GM19372 (cell line): Measurements from ENCODE around the gene C22orf31.
A peak's percentile ranks its signal among the peaks of the same experiment; 100 is the strongest.

Experiments
- ATAC-seq: cut with Tn5 transposase; IDR thresholded peaks from one replicate; pipeline ENCODE4 v1.9.1; 2021; ENCODE audit warnings: mild to moderate bottlenecking, low read depth, moderate library complexity; ENCODE audit not compliant: unreplicated experiment

The C22orf31 gene

DNA sequence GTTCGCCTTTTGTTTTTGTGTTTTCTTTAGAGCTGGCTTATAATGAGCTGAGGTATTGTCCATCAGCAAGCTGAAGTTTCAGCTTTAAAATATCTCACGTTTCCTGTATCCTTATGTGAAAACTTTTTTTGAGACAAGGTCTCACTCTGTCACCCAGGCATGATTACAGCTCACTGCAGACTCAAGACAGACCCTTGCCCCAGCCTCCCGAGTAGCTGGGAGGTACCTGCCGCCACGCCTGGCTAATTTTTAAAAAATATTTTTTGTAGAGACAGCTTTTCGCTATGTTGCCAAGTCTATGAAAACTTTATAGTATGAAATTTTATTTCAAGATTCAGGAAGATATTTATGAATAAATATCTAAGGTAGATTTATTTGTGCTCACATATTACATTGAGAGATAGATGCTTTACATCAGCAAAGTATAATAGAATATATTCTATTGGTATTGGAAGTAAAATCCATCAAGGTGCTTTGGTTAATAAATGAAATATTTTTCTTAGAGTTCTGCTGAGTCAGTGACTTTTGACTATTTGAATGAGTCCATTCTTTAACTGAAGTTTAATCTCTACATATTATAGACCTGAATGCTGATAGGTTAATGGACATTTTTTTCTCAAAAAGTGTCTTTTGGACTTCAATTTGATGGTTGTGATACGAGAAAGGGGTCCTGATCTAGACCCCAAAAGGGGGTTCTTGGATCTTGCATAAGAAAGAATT, 21.4 kb upstream of the C22orf31 start:
- ATAC-seq = no peak

DNA sequence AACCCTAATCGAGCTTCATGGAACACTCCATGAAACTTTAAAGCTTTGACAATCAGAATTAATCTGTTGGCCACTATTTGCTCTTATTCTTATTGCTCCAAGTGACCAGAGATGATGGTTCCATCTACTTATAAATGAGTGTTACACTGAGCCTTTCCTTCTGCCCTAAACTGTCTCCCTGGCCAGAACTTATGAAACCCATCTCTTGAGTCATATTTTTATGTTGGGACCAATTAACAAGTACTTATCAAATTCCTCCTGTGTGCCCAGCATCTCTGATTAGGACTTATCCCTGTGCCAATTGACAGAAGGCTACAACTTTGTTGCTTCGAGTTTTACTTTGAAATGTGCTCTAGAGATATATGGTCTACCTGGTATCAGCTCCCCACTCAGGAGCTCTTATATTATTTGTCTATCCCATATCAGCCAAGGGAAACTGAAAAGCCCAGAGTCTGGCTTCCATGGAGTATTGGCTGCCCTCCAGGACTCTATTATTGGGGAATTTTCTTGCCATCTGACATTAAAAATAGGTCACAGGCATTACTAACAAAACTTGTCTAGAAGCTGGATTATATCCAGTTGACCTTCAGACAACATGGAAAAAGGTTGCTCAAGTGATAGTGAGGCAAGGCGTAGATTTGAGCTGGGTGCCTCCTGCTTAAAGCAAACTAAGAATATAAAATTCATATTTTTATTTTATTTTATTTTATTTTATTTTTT, 20.0 kb upstream of the C22orf31 start:
- no peak for ATAC-seq

DNA sequence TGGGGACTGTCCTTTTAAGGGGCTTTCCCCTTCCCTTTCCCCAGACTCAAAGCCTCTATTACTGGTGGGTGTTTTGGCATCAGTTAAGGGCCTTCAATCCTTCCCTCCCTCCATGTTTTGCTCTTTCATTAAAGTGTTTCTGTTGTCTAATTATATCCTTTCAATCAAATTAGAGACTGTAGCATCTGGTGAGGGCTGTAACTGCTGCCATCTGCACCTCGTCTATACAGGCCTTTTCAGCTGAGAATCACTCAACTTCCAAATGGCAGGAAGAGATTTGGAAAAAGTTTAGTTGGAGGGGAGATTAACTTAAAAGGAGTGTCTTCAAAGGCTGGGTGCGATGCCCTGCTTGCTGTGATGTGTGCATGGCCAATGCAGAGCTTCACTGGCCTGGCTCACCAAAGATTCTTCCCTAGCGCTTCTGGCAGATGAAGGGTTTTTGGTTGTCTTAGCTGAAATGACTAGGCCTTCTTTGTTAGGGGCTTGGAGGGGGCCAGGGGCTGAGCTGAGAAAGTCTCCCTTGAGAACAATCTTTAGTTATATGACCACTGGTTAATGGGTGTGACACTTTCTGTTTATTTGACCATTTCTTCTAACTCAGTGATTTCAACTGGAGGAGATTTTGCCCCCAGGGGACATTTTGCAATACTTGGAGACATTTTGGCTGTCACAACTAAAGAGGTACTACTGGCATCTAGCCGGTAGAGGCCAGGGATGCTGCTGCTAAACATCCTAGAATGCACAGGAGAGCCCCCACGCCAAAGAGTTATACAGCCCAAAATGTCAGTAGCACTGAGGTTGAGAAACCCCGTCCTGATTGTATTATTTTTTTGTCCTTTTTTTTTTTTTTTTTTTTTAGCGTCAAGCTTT, 18.7 kb upstream of the C22orf31 start:
- no peak for ATAC-seq

DNA sequence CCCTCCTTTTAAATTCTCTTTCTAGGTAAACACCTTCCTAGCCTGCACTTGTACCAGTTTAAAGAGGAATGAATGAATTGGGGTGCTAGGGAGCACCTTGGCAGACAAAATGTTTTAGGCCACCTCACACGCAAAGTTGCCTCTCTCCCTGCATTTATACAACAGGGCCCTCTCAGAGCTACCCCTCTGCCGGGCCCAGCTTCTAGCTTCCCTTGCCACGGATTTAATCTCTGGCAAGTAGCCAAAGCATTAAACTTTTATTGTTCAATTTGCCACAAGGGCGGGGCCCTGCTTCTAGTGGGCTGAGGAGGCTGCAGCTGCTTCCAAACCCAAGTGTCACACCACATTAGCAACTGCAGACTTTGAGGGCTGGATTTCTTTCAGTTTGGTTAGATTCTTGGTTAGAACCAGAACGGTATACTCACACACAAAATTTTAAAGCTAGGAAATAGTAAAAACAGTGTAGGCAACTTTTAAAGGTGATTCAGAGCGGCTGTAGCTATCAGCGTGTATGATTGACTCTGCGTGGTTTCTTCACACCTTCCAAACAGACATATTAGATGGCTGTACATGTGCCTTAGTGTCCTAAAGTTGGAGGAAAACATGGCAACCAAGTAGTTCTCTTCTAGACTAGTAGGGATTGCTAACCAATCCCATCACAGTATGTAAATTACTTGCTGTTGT, 17.7 kb upstream of the C22orf31 start:
- ATAC-seq = no peak

DNA sequence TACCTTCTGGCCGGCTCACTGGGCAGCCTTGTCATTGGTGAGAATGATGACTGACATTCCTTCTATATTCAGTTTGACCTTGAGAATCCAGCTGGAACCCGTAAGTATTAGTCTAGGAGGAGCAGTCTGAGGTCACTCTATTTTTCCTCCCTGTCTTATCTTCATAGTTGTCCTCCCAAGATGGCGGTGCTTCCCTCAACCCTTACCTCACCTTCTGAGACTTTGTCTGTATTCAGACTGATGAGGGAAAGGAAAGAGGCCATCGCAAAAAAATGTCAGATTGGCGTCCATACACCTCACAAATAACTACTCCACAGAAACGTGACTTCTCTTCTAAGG, 17.2 kb upstream of the C22orf31 start:
- ATAC-seq = no peak

DNA sequence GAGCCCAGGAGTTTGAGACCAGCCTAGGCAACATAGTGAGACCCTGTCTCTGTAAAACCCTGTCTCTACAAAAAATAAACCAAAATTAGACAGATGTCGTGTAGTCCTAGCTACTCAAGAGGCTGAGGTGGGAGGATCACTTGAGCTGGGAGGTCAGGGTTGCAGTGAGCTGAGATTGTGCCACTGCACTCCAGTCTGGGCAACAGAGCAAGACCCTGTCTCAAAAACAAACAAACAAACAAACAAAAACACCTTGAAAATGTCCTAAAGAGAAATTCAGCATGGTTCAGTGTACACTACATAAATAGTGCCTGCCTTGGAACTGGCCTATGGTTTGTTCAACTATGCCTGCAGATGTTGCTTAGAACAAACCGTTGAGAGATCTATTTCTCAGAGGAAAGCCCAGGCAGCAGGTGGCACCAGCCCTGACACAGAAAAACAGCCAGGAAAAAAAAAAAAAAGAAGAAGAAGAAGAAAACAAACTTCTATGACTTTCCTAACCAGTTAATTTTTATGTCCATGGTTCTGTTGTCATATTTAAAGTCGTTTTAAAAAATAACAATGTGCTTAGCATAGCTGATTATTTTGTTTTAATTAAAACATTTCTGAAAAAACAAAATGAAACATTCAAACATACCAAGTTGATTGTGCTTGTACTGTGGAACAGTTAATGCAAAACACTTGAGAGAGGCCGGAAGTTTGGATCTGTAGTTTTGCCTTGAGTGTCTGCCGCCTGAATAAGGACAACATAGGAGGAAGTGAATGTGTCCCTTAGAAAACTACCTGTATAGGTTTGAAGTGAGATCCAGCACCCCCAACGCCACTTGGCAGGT, 16.6 kb upstream of the C22orf31 start:
- no peak for ATAC-seq

DNA sequence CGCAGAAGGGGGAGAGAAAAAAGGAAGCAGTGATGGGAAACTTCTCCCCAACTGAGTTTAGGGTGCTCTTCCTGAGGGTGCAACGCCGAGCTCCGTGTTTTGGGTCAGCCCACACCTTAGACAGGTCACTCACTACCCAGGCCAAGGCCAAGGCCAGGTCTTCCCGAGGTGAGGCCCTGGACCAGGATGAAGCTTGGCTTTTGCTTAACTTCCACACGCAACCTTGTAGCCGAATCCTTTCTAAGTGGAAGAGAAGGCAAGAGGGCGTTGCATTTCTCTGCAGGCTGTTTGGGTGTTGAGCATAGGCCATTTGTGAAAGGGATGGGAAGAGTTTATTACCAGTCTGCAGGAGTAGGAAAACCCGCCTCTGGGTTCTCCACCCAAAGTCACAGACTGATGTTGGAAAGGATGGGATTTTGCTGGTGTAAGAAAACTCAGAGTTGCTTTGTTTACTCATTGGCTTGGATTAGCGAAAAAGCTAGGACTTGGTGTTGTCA, 12.7 kb upstream of the C22orf31 start:
- ATAC-seq = no peak

DNA sequence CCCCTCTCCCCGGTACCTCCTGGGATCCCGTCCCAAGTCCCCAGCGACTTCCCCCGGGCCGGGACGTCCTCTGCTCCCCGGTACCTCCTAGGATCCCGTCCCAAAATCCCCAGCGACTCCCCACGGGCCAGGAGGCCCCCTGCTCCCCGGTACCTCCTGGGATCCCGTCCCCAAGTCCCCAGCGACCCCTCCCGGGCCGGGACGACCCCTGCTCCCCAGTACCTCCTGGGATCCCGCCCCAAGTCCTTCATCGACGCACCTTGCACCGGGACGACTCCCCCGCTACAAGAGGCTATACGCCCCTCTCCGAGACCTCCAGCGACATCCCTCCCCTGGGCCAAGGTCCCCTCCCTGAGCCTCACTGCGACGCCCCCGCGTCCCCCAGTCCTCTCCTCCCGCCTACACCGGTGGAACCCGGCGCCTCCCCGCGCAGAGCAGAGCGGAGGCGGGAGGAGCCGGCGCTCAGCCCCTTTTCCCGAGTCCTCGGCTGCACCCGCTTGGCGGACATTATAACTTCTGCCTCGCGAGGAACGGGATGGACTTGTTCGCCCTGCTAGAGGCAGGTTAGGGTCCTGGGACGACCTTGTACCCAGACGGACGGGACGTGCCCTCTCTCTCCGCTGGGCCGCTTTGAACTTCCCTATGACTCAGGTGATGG, 12.1 kb upstream of the C22orf31 start:
- no peak for ATAC-seq

DNA sequence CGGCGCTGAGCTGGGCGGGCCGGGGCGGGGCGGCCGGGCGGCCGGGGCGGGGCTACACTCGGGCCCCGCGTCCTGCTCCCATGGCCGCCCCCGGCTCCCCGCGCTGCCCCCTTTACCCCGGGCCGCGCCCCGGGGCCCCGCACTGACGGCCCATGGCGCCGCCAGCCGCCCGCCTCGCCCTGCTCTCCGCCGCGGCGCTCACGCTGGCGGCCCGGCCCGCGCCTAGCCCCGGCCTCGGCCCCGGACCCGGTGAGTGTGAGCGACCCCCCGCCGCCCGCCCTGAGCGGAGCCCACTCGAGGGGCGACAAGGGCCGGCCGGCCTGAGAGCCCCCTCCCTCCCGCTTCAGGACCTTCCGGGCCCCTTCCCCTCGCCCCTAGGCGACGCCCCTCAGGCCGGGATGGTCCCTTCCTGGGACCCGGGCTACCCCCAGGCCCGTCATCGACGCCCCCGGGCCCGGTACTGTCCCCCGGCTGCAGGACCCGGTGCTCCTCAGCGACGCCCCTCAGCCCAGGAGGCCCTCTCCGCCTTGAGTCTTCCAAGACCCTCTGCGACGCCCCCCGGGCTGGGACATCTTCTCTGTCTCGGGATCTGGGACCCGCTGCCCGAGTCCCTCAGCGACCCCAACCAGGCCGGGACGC, 11.5 kb upstream of the C22orf31 start, which contains the start of gene KREMEN1:
KREMEN1 (plus strand) TSS at position 57 of the 639 bp plus-strand sequence; CDS start at position 153, 96 bp downstream.
- no peak for ATAC-seq

DNA sequence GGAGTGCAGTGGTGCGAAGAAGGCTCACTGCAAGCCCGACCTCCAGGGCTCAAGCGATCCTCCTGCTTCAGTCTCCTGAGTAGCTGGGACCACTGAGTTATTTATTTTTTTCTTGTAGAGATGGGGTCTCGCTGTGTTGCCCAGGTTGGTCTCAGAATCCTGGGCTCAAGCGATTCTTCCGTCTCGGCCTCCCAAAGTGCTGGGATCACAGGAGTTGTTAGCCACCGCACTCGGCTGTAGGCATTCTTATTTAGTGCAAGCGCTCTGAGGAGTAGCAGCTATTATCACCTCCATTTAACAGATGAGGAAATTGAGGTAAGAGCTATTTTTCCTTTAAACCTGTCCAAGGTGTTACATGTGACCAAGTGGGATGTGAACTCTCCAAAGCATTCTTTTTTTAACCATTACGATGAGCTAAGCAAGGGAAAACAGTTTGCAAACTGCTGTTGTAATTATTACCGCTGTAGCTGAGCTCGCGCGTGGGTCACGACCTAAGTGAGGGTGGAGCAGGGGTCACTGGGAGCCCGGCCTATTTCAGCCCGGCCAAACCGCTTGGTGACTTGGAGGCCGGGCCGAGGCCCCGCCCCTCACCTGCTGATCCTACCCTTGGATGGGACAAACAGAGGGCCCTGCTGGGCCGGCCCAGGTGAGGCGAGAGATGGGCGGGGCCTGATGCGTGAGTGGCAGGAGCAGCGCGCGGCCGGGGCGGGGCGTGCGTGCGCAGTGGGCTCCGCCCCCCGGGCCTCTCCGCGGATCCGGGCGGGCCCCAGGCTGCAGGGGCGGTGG, 10.8 kb upstream of the C22orf31 start:
- peak; percentile 82 for ATAC-seq

DNA sequence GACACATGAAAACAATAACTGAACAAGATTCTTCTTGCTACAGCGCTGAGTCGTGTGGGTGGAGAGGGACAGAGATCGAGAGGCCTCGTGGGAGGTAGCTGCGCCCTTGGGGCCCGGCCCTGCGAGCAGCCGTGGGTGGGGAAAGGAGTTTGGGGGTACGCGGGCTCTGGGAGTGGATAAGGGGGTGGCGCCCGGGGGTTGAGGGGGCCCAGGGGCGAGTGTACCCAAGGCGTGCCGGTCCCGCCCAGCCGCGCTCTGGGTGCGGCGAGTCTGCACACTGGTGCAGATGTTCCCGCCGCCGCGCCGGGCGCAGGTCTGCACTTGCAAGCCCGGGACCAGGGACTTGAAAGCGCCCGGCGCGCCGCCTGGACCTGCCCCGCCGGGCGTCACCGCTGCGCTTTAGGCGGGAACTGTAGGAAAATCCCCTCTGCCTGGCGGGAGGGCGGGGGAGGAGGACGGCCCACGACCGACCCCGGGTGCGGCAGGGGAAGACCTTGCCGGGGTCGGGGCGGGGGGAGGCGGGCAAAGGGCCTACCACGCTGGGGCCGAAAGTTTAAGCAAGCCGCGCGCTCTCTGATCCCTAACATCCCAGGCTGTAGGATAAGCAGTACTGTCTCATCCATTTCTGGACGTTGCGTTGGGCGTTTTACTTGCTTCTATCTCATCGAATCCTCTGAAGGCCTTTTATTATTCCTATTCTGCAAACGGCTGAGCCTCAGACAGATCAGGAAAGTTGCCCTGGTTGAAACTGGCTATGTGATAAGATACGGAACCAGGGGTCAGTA, 9.8 kb upstream of the C22orf31 start:
- ATAC-seq = no peak

DNA sequence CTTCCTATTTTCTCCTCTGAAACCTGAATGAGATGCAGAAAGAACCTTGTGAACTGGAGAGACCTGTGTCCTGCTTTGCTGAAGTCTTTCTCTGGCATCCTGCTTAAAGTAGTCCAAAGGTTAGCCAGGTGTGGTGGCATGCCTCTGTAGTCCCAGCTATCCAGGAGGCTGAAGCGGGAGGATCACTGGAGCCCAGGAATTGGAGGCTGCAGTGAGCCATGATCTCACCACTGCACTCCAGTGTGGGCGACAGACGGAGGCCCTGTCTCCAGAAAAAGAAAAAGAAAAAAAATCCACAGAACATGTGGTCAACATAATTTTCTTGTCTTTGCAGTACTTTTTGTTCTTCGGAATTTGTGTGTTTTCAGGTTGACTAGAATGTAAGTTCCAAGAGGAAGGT, 8.9 kb upstream of the C22orf31 start:
- ATAC-seq = no peak

DNA sequence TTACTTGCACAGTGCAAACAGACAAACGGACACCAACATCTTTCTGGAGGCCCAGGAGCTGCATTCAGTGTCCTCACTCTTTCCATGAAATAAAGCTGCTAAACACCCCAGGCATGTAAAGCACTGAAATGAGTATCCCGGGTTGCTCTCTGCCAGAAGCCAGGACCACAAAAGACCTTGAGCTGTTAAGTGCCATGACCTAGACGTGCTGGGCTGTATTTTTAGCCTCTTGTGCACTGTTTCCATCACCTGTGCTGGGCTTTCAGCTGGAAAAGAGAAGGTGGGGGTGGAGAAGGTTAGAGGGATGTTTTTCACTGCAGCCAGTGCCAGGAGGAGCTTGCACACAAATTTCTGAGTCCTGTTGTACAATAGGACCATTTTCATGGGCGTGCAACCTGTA, 7.8 kb upstream of the C22orf31 start:
- no peak for ATAC-seq

DNA sequence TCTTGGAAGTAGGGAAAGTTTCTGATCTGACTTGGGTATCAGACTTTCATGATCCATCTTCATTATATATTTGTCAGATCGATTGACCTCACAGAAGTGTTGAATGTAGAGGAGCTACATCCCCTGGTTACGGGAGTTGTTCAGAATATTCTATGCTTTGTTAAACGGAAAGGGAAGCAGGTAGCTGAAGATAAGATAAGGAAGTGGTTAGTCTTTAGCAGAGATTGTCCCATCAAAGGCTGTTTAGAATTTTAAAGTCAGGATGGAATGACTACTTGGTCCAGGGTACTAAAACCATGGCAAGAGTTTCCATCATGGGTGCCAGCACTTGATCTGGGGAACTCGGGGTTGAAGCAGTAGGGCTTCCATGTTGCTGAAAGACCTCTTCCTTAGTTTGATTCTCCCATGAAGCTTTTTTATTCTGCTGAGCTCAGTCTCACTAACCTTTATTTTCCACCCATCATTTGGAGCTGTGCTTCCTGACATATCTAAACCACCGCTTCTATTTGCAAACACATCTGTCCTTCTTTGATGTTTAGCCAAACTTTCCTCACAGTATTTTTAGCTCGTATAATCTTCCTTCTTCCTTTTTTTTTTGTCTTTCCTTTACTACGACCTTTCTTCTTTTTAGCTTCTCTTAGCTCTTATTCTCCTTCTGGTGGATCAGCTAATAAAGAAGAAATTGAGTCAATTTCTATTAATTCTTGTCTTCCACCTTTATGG, 4.0 kb upstream of the C22orf31 start:
- ATAC-seq = no peak

DNA sequence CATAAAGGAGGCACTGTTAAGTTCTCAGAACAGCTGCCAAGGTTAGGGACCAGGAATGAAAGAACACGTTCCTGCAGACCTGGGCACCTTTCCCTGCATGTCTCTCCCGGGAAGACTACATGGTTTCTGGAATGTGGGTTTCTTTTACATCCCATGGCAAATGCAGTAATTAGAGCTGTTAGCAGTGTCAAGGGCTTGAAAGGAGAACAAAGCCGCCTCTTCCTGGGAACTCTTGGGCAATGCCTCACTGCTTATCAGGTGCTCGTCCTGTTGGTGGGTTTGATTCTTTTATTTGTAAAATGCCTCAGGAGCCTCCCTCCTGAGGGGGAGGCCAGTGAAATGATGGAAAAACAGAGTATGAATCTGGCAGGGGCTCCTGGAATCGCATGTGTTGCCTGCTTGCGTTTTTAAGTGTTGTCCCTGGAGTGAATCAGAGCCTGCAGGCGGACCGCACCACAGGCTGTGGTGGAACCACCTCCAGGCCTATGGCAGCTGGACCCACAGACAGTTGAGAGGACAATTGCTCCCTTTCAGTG, 723 bp upstream of the C22orf31 start:
- ATAC-seq = no peak

DNA sequence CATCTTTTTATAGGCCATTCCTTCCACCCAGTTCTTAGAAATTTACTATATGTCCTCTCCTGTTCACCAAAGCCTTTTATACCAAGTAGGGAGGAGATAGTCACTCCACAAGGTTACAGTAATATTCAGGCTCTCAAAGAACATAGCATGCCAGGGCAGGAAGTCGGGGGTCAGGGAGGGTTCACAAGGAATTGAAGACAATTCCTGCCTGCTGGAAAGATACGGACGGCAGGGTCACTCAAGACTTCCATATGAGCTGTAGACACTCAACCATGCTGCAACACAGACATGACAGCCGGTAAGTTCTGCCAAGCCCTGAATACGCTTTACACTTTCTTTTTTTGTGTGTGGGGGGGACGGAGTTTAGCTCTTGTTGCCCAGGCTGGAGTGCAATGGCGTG, 700 bp downstream of the C22orf31 start:
- ATAC-seq = no peak
